Measurements from ENCODE around the gene S100A16.

- TF ChIP-seq CTCF (IDR thresholded peaks at IDR 0.05) (no peak), NFE2L1 (CRISPR knock-in tag; IDR thresholded peaks at IDR 0.05) (no peak), NR2C2 (CRISPR knock-in tag; IDR thresholded peaks at IDR 0.05) (no peak), ATF3 (CRISPR knock-in tag; conservative IDR thresholded peaks at IDR 0.05) (no peak), ESRRA (CRISPR knock-in tag; IDR thresholded peaks at IDR 0.05; ENCODE audit: borderline replicate concordance) (no peak), IRF1 (CRISPR knock-in tag; IDR thresholded peaks at IDR 0.05) (no peak)
Measured at GRCh38 chr1:153587314-153587713, 25.6 kb downstream of the S100A16 start.

All from WTC11 (cell line).